IPS-20b (cell line): Measurements from ENCODE around the gene ASH1L.

ENCODE experiments used
- H3K27ac ChIP-seq: one replicate; pipeline ENCODE4 v1.5.1; 2013; ENCODE audit warnings: low read length
- H3K27me3 ChIP-seq: 2 replicates; pipeline ENCODE4 v1.6.1; 2013; ENCODE audit warnings: mild to moderate bottlenecking, low read length, inconsistent platforms; ENCODE audit not compliant: insufficient read depth
- H3K36me3 ChIP-seq: 2 replicates; pipeline ENCODE4 v1.6.1; 2013; ENCODE audit warnings: low read depth, mild to moderate bottlenecking, inconsistent platforms, low read length, moderate library complexity; ENCODE audit not compliant: insufficient read depth
- H3K4me1 ChIP-seq: 2 replicates; pipeline ENCODE4 v1.6.1; 2013; ENCODE audit warnings: mild to moderate bottlenecking, control low read depth, inconsistent platforms, low read length, moderate library complexity; ENCODE audit not compliant: insufficient read depth
- H3K4me3 ChIP-seq: 2 replicates; pipeline ENCODE4 v1.5.1; 2013; ENCODE audit warnings: mild to moderate bottlenecking, low read length, inconsistent platforms
- H3K9ac ChIP-seq: 2 replicates; pipeline ENCODE4 v1.6.1; 2013; ENCODE audit warnings: low read depth, mild to moderate bottlenecking, inconsistent platforms, low read length, moderate library complexity
- H3K9me3 ChIP-seq: 2 replicates; pipeline ENCODE4 v1.6.1; 2013; ENCODE audit warnings: mild to moderate bottlenecking, low read depth, low read length, inconsistent platforms; ENCODE audit not compliant: insufficient read depth

ASH1L gene

DNA sequence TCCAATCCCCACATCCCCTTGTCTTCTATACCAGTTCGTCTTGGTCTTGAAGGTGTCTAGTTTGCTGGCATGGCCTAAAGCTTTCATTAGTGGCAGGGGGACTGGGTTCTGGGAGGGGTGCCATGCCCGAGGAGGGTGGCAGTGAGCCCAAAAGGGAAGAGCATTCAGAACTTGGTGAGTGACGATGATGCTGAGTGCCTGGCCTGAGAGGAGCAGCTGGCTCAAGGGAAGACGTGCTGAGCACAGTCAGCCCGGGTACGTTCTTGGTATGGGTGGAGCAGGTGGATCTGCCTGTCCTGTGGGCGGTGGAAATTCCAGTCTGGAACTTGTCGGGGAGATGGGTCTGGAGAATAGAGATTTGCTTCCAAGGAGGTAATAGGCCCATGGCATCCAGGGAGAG lies 249.3 kb downstream of the ASH1L start:
- Histone ChIP-seq H3K4me1 (peaks cover 3% of the 10 kb centered on the region; the same call in 1 of the 2 replicates), H3K36me3 (peaks cover 67% of the 10 kb centered on the region)

GRCh38 chr1:155309423-155310021 lies 253.1 kb downstream of the ASH1L start:
- no peaks in the 10 kb centered on the region for H3K27me3 ChIP-seq
- peak overlapping the region; percentile 92 for H3K4me3 ChIP-seq
- peaks cover 7% of the 10 kb centered on the region; the same call in 1 of the 2 replicates for H3K4me1 ChIP-seq
- H3K36me3 ChIP-seq = peaks cover 42% of the 10 kb centered on the region
- no peaks in the 10 kb centered on the region for H3K9me3 ChIP-seq
- peak overlapping the region; percentile 52 for H3K27ac ChIP-seq
- peak overlapping the region; percentile 98 for H3K9ac ChIP-seq

More for the DNA sequence above, 249.3 kb downstream of the ASH1L start:
- no peaks in the 10 kb centered on the region for H3K27me3 ChIP-seq
- no peaks in the 10 kb centered on the region for H3K9me3 ChIP-seq
- no peak overlapping the region for H3K4me3 ChIP-seq
- H3K27ac ChIP-seq = no peak overlapping the region
- no peak overlapping the region for H3K9ac ChIP-seq

GRCh38 chr1:155308493-155309422 lies 253.8 kb downstream of the ASH1L start, which contains the start of gene FDPS:
TSS of gene FDPS (plus strand) at chr1:155308866. CDS start at chr1:155309790, 924 bp downstream.
- Histone ChIP-seq H3K36me3 (peaks cover 37% of the 10 kb centered on the region), H3K4me3 (peak within 1 kb of the TSS; percentile 92), H3K4me1 (peaks cover 7% of the 10 kb centered on the region; the same call in 1 of the 2 replicates), H3K27me3 (no peaks in the 10 kb centered on the region), H3K9me3 (no peaks in the 10 kb centered on the region), H3K9ac (peak within 1 kb of the TSS; percentile 98), H3K27ac (peak within 1 kb of the TSS; percentile 52)

DNA sequence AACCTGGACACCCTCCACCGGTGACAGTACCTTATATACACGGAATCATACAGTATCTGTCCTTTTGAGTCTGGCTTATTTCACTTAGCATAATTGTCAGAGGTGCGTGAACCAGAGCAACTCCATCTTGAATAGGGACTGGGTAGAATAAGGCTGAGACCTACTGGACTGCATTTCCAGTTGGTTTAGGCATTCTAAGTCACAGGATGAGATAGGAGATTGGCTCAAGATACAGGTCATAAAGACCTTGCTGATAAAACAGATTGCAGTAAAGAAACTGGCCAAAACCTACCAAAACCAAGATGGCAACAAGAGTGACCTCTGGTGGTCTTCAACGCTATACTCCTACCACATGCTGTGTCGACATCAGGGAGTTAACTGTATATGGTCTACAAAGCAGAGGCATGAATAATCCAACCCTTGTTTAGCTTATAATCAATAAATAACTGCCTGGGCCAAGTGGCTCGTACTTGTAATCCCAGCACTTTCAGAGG lies 255.3 kb downstream of the ASH1L start:
- Histone ChIP-seq H3K27ac (peak overlapping the region; percentile 2), H3K9me3 (no peaks in the 10 kb centered on the region), H3K9ac (peak overlapping the region; percentile 62; the same call in 1 of the 2 replicates), H3K4me1 (peaks cover 7% of the 10 kb centered on the region; the same call in 1 of the 2 replicates), H3K27me3 (no peaks in the 10 kb centered on the region), H3K4me3 (no peak overlapping the region), H3K36me3 (peaks cover 24% of the 10 kb centered on the region)

DNA sequence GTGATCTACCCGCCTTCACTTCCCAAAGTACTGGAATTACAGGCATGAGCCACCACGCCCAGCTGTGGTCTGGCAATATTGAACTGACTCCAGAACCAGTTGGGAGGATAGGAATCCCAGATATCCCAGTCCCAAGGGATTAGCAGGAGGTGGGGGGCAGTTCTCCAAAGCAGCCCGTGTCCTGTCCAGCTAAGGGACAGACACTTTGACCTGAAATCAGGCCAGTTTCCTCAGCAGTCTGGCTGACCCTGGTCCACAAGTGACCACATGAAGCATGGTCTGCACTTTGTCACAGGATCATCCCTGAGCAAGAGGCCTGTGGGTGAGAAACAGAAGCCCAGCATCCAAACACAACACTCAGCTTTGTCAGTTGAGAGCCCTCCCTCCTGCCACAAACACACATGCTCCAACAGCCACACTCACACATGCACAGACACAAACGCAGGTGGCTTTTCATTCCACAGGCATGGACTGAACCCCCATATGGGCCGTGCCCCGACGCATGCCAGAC lies 256.7 kb downstream of the ASH1L start:
- H3K27ac ChIP-seq = no peak overlapping the region
- H3K9ac ChIP-seq = no peak overlapping the region
- no peak overlapping the region for H3K4me3 ChIP-seq
- H3K27me3 ChIP-seq = no peaks in the 10 kb centered on the region
- H3K9me3 ChIP-seq = no peaks in the 10 kb centered on the region
- H3K4me1 ChIP-seq = peaks cover 7% of the 10 kb centered on the region; the same call in 1 of the 2 replicates
- H3K36me3 ChIP-seq = peaks cover 12% of the 10 kb centered on the region; the same call in 1 of the 2 replicates

DNA sequence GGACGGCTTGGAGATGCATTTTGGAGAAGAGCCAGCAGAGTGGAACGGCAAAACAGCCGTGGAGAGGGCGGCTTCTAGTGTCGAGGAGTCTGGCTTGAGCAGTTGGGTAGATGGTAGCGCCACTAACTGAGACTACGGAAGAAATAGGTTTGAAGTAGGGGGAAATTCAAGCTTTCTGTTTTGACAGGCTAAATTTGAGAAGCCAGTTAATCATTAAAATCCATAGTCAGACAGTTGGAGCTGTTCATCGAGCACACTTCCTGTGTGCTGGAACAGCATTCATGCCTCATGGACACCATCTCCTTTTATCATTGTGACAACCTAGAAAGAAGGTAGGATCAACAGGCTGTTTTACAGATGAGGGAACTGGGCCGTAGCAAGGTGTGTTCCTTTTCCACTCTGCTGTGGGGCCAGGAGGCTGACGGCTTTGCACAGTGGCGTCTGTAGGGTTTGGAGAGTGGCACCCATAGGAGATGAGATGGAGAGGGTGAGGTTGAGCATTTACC lies 258.0 kb downstream of the ASH1L start:
- Histone ChIP-seq H3K9me3 (no peaks in the 10 kb centered on the region), H3K27me3 (no peaks in the 10 kb centered on the region), H3K36me3 (no peaks in the 10 kb centered on the region), H3K27ac (no peak overlapping the region), H3K4me1 (peaks cover 4% of the 10 kb centered on the region; the same call in 1 of the 2 replicates), H3K9ac (no peak overlapping the region), H3K4me3 (no peak overlapping the region)

- H3K27me3 ChIP-seq = peaks cover 8% of the 10 kb centered on the region
- H3K9me3 ChIP-seq = no peaks in the 10 kb centered on the region
- no peak within 1 kb of the TSS for H3K9ac ChIP-seq
- H3K36me3 ChIP-seq = no peaks in the 10 kb centered on the region
- H3K27ac ChIP-seq = no peak within 1 kb of the TSS
- H3K4me1 ChIP-seq = 0 out of 2 replicates have a peak, but pooled peaks cover 3% of the 10 kb centered on the region
- H3K4me3 ChIP-seq = no peak within 1 kb of the TSS
Measured at GRCh38 chr1:155301342-155301841, 261.2 kb downstream of the ASH1L start, which contains the start of gene PKLR. TSS of gene PKLR (minus strand) at chr1:155301438. CDS start at chr1:155301395, 43 bp downstream.

- Histone ChIP-seq H3K27ac (no peak overlapping the region), H3K9me3 (no peaks in the 10 kb centered on the region), H3K27me3 (peaks cover 14% of the 10 kb centered on the region), H3K4me3 (no peak overlapping the region), H3K4me1 (0 out of 2 replicates have a peak, but pooled peaks cover 3% of the 10 kb centered on the region), H3K9ac (no peak overlapping the region), H3K36me3 (no peaks in the 10 kb centered on the region)
Measured at GRCh38 chr1:155300553-155301329, 261.9 kb downstream of the ASH1L start.

GRCh38 chr1:155300024-155300423 lies 262.6 kb downstream of the ASH1L start:
- Histone ChIP-seq H3K27ac (no peak overlapping the region), H3K4me3 (no peak overlapping the region), H3K9me3 (no peaks in the 10 kb centered on the region), H3K27me3 (peaks cover 22% of the 10 kb centered on the region), H3K9ac (no peak overlapping the region), H3K36me3 (no peaks in the 10 kb centered on the region), H3K4me1 (0 out of 2 replicates have a peak, but pooled peaks cover 3% of the 10 kb centered on the region)

GRCh38 chr1:155297384-155297783 lies 265.2 kb downstream of the ASH1L start:
- Histone ChIP-seq H3K9ac (no peak overlapping the region), H3K36me3 (no peaks in the 10 kb centered on the region), H3K27ac (no peak overlapping the region), H3K4me1 (0 out of 2 replicates have a peak, but pooled peaks cover 3% of the 10 kb centered on the region), H3K9me3 (no peaks in the 10 kb centered on the region), H3K4me3 (no peak overlapping the region), H3K27me3 (peaks cover 48% of the 10 kb centered on the region)
